GM18505 (cell line): ENCODE measurements around the gene SDK2.

Experiments used
- ATAC-seq: cut with Tn5 transposase; IDR thresholded peaks from one replicate; pipeline ENCODE4 v1.9.1; 2021; ENCODE audit not compliant: unreplicated experiment
- POLR2A ChIP-seq: IDR thresholded peaks from 4 replicates; pipeline ENCODE4 v1.6.1; 2011; ENCODE audit warnings: borderline replicate concordance; ENCODE audit not compliant: insufficient read depth, insufficient read length; ENCODE audit errors: extremely low read depth

The SDK2 gene

GRCh38 chr17:73647772-73648542, 3.7 kb upstream of the SDK2 start:
- TF ChIP-seq POLR2A, result no peak
- no peak for ATAC-seq

GRCh38 chr17:73647301-73647695, 3.1 kb upstream of the SDK2 start:
- TF ChIP-seq POLR2A, result no peak

GRCh38 chr17:73646409-73647300, 2.4 kb upstream of the SDK2 start:
- TF ChIP-seq POLR2A, result no peak
- no peak for ATAC-seq

More at GRCh38 chr17:73647301-73647695, 3.1 kb upstream of the SDK2 start:
- ATAC-seq, result no peak

GRCh38 chr17:73645050-73645871, 1.0 kb upstream of the SDK2 start:
- ATAC-seq, result no peak
- TF ChIP-seq POLR2A, result no peak

- TF ChIP-seq POLR2A, result no peak
- ATAC-seq, result no peak
Measured at GRCh38 chr17:73643852-73644144, 447 bp downstream of the SDK2 start.

GRCh38 chr17:73643001-73643851, 1.0 kb downstream of the SDK2 start:
- no peak for ATAC-seq
- no peak for TF ChIP-seq POLR2A

GRCh38 chr17:73642659-73643000, 1.6 kb downstream of the SDK2 start:
- ATAC-seq, result no peak

GRCh38 chr17:73641826-73642600, 2.2 kb downstream of the SDK2 start:
- no peak for TF ChIP-seq POLR2A
- ATAC-seq, result no peak

More at GRCh38 chr17:73642659-73643000, 1.6 kb downstream of the SDK2 start:
- TF ChIP-seq POLR2A, result no peak

GRCh38 chr17:73640691-73641090, 3.6 kb downstream of the SDK2 start:
- no peak for TF ChIP-seq POLR2A
- no peak for ATAC-seq

GRCh38 chr17:73639932-73640331, 4.3 kb downstream of the SDK2 start:
- no peak for ATAC-seq
- TF ChIP-seq POLR2A, result no peak

- TF ChIP-seq POLR2A, result no peak
- ATAC-seq, result no peak
Measured at GRCh38 chr17:73639322-73639721, 4.9 kb downstream of the SDK2 start.

- no peak for ATAC-seq
- TF ChIP-seq POLR2A, result no peak
Measured at GRCh38 chr17:73638556-73638955, 5.7 kb downstream of the SDK2 start.
